Type B pancreatic cell (in vitro differentiated cells): ENCODE results near the gene FLAD1. TPM values are rescaled to one million over a fixed set of nuclear protein-coding genes. Genes with fewer than 3 reads are reported as not detected.

Experiments used
- DNase-seq: peaks from one replicate; pipeline ENCODE4 v3.0.0; 2021; ENCODE audit warnings: mixed read lengths; ENCODE audit not compliant: unreplicated experiment; ENCODE audit errors: extremely low spot score
- H3K27ac Mint-ChIP-seq: 2 replicates; pipeline ENCODE4 v1.8.0; 2021; ENCODE audit warnings: mild to moderate bottlenecking, mixed read lengths
- H3K27me3 Mint-ChIP-seq: 2 replicates; pipeline ENCODE4 v1.8.0; 2021; ENCODE audit warnings: mixed read lengths
- H3K36me3 Mint-ChIP-seq: 2 replicates; pipeline ENCODE4 v1.8.0; 2021; ENCODE audit warnings: mixed read lengths
- H3K4me1 Mint-ChIP-seq: one replicate; pipeline ENCODE4 v1.8.0; 2021; ENCODE audit warnings: mixed read lengths; ENCODE audit not compliant: unreplicated experiment
- H3K4me3 Mint-ChIP-seq: 2 replicates; pipeline ENCODE4 v1.8.0; 2021; ENCODE audit warnings: mild to moderate bottlenecking, mixed read lengths
- H3K9me3 Mint-ChIP-seq: 2 replicates; pipeline ENCODE4 v1.8.0; 2021; ENCODE audit warnings: mixed read lengths
- CTCF ChIP-seq: fragments of 200-600 bp; sonication (generic); conservative IDR thresholded peaks from 2 replicates; pipeline ENCODE4 v1.5.0; 2021; ENCODE audit warnings: antibody characterized with exemption, mild to moderate bottlenecking
- total RNA-seq: library from RNA; stranded (reverse); gene quantifications from 2 replicates; pipeline ENCODE4 v1.2.1, GENCODE V29; 2021; ENCODE audit warnings: low replicate concordance

The FLAD1 gene
- total RNA-seq, 1 donor from 2014 or later: 59.0 TPM

GRCh38 chr1:155003227-155003765, 20.2 kb downstream of the FLAD1 start:
- peaks cover 22% of the 10 kb centered on the region for H3K4me1 Mint-ChIP-seq
- no peak for DNase-seq
- no peaks in the 10 kb centered on the region for H3K36me3 Mint-ChIP-seq
- no peaks in the 10 kb centered on the region for H3K9me3 Mint-ChIP-seq
- peak overlapping the region; percentile 96 for H3K4me3 Mint-ChIP-seq
- TF ChIP-seq CTCF: no peak
- H3K27me3 Mint-ChIP-seq: no peaks in the 10 kb centered on the region
- peak overlapping the region; percentile 92 for H3K27ac Mint-ChIP-seq

GRCh38 chr1:155003766-155004351, 20.7 kb downstream of the FLAD1 start:
- Mint-ChIP-seq H3K36me3 (no peaks in the 10 kb centered on the region), H3K27ac (peak overlapping the region; percentile 92), H3K9me3 (no peaks in the 10 kb centered on the region), H3K4me3 (peak overlapping the region; percentile 96), H3K27me3 (no peaks in the 10 kb centered on the region), H3K4me1 (peaks cover 20% of the 10 kb centered on the region)
- no peak for TF ChIP-seq CTCF
- no peak for DNase-seq

- H3K36me3 Mint-ChIP-seq: no peaks in the 10 kb centered on the region
- H3K4me1 Mint-ChIP-seq: peaks cover 16% of the 10 kb centered on the region
- H3K4me3 Mint-ChIP-seq: peak overlapping the region; percentile 89
- no peak for TF ChIP-seq CTCF
- no peaks in the 10 kb centered on the region for H3K27me3 Mint-ChIP-seq
- H3K27ac Mint-ChIP-seq: peak overlapping the region; percentile 87
- no peaks in the 10 kb centered on the region for H3K9me3 Mint-ChIP-seq
- no peak for DNase-seq
Measured at GRCh38 chr1:155004352-155005075, 21.4 kb downstream of the FLAD1 start.

DNA sequence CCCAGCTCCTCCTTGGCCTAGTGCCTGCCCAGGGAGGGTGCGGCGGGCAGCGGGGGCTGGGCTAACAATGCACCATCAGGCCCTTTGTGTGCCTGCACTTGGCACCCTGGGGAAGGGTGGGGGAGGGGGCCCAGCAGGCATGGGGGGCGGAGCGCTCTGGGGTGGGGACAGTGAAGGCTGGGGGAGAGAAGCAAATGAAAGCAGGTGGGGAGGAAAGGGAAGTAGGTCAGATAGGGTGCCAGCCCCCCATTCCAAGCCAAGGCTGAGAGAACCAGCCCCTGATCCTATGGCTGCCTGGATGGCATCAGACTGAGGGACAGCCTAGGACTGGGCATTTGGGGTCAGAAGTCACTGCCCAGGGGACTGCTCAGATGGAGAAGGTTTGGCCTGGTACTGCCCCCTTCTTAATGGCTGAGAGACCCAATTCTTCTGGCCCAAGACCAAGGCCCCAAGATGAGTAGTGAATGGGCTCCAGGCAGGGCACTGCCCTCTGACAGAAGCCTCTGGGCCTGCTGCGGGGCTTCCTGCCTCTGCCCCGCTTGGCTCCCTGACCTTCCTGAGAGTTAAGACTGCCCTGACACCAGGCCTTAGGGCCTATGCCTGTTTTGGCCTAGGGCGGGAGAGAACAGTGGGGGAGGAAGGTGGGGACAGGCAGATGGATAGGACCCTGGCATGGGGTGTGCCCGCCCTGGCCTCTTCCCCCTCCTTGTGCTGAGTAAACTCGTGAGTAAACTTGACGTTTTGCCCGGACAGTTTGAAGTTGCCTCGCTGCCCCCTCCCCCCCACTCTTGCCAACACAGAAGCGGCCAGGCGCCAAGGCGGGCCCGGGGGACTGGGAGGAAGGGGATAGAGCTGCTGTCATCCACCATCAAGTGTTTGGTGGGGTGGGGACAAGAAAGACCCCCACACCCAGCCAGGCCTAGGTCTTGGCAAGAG, 22.2 kb downstream of the FLAD1 start:
- Mint-ChIP-seq H3K36me3 (no peaks in the 10 kb centered on the region), H3K4me1 (peaks cover 21% of the 10 kb centered on the region), H3K9me3 (no peaks in the 10 kb centered on the region), H3K27ac (no peak overlapping the region), H3K4me3 (peak overlapping the region; percentile 55), H3K27me3 (no peaks in the 10 kb centered on the region)
- no peak for DNase-seq
- no peak for TF ChIP-seq CTCF

- no peak for TF ChIP-seq CTCF
- H3K4me1 Mint-ChIP-seq: peaks cover 26% of the 10 kb centered on the region
- H3K27ac Mint-ChIP-seq: peak overlapping the region; percentile 83
- H3K36me3 Mint-ChIP-seq: no peaks in the 10 kb centered on the region
- no peak for DNase-seq
- H3K9me3 Mint-ChIP-seq: no peaks in the 10 kb centered on the region
- peak overlapping the region; percentile 81 for H3K4me3 Mint-ChIP-seq
- no peaks in the 10 kb centered on the region for H3K27me3 Mint-ChIP-seq
Measured at GRCh38 chr1:155006601-155007101, 23.5 kb downstream of the FLAD1 start.
